GM20000 (cell line): ENCODE measurements around the gene ABHD2.

Source experiments
- DNase-seq: peaks from one replicate; pipeline ENCODE4 v3.0.0; 2012; ENCODE audit warnings: low spot score
- TF ChIP-seq, protein P1 (sequence below): IDR thresholded peaks from 2 replicates; pipeline ENCODE4 v1.5.1; 2012; ENCODE audit warnings: mild to moderate bottlenecking, control low read depth; ENCODE audit errors: extremely low read depth, missing control alignments

Gene ABHD2

DNA sequence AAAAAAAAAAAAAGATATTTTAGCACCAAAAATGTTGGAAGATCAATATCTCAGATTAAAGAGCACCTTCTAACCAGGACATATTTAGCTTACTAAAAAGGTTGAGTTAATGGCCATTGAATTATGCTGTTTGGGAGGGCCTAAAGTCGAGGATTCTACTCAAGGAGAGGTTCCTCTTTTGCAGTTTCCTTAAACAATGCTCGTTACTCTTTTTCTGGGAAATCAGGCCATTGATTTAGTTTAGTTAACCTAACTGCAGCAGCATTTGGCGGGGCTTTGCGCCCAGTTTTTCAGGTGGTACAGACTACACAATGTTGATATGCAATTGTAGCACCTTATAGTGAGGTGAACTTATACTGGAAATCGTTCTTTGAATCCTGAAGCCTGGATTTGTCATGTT is 6.8 kb downstream of the ABHD2 start:
- DNase-seq, result no peak
- TF ChIP-seq, protein P1, sequence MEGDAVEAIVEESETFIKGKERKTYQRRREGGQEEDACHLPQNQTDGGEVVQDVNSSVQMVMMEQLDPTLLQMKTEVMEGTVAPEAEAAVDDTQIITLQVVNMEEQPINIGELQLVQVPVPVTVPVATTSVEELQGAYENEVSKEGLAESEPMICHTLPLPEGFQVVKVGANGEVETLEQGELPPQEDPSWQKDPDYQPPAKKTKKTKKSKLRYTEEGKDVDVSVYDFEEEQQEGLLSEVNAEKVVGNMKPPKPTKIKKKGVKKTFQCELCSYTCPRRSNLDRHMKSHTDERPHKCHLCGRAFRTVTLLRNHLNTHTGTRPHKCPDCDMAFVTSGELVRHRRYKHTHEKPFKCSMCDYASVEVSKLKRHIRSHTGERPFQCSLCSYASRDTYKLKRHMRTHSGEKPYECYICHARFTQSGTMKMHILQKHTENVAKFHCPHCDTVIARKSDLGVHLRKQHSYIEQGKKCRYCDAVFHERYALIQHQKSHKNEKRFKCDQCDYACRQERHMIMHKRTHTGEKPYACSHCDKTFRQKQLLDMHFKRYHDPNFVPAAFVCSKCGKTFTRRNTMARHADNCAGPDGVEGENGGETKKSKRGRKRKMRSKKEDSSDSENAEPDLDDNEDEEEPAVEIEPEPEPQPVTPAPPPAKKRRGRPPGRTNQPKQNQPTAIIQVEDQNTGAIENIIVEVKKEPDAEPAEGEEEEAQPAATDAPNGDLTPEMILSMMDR, result no peak

DNA sequence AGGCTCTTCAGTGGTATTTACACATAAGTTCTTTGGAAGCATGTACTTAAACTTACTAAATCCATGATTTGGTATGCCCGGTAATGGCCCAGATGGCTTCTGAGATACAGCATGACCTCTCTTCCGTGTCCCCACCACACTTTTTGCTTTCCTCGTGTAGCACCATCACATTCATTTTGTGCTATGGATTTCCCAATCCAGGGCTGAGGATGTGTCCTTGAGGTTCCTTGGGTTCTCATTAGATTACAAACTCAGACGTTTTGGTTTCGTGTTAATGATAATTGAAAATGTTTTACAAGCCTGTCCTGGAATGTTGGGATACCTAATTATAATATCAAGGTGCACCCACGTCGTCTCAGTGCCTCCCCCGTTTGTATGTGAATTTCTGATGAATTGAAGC is 7.3 kb downstream of the ABHD2 start:
- no peak for DNase-seq
- TF ChIP-seq, protein P1, result no peak

DNA sequence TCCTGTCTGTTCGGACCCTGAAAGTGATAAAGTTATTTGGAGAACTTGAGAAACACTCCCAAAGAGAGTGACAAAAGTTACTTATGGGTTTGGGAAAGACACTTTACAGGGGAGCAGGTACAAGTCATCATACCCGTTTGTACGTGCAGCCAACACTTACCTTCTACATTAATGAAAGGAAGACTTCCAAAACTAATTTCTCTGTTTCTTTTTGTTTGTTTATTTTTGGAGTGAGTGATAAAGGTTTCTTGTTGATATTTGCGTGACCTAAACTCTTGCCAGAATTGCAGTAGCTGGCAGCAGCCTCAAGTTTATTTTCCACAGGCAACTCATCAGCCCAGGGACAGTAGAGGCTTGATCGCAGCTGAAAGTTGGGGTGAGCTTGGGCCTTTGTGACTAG is 8.4 kb downstream of the ABHD2 start:
- TF ChIP-seq, protein P1, result no peak

DNA sequence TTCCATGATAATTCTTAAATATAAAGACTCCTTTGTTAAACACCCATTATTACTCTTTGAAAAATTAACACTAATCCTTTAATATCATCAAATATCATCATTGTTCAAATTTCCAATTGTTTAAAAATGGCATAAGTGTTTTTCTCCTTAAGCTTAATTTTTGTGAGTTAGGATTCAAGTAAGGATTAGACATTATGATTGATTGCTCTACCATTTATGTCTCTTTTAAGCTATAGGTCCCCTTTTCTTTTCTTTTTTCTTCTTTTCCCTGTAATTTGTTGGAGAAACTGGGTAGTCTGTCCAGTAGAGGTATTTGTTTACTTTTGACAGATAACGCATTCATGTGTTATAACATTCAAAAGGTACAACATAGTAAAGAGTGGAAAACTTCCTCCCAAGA is 9.1 kb downstream of the ABHD2 start:
- DNase-seq, result no peak
- TF ChIP-seq, protein P1, result no peak

More for the DNA sequence above, 8.4 kb downstream of the ABHD2 start:
- DNase-seq, result no peak

DNA sequence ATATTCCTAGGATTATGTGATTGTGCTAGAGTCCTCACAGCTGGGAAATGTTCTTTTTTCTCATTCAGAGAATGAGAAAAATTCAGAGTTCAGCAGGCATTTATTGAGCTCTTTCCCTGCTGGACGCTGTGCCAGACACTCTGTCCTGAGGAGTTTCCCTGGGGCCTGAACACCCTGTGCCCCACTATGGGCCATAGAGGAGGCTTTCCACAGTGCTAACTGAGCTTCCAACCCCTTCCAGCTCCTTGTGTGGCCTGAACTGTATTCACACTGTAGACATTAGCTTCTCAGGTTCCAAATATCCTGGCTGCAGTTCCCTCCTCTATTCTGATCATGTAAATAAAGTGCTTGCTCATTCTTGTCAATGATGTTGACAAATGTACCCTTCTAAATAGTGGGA is 10.0 kb downstream of the ABHD2 start:
- TF ChIP-seq, protein P1, result no peak
- no peak for DNase-seq

DNA sequence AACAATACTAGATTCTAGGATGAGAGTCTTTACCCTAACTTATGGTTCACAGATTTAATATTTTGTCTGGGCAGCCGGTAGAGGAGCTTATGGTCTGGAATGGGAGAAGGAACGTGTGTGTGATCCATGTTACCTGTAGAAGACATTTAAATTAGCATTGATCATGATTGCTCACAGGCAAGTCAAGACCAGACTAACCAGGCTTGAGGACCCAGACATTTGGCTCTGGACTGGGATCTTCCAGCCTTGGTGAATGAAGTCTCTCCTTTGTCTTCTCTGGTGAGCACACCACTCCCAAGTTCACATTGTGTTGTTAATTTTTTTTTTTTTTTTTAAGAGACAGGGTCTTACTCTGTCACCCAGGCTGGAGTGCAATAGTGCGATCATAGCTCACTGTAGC is 11.7 kb downstream of the ABHD2 start:
- no peak for DNase-seq
- TF ChIP-seq, protein P1, result no peak

DNA sequence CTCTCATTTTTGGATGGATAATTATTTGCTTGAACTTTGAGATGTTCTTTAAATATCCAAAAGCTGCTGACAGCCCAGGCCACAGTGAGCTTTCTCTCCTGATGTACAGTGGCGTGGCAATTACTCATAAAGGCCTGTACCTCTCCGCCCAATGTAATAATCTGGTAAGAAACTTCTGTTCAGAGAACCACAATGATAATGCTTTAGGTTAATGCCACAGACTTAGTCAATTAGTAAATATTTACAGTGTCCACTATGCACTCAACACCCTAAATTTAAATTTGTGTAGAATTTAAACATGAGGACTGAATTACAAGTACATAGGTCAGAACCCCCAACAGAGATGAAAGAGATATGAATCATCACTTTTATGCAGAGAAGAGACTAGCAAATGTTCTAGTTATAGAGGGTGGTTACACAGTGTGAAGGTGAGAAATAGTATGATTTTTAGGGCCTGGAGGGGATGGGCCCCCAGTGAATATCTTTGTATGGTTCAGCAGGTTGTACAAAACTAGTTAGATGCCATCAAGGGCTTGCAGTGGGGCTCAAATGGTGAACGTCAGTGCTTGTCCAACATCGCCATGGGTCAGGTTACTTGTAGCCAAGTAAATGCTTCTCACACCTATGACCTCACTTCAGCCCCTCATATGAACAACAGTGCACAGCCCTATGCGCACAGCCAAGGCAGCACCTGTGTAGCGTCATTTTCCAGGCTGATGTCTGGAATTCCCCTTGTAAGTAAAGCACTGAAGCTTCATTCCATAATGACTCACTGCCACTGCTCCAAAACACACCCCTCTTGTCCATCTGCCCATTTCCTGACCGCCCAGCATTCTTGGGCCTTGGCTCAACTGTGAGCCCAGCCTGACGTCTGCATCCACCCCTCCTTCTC is 13.3 kb downstream of the ABHD2 start:
- no peak for DNase-seq
- TF ChIP-seq, protein P1, result no peak
